ENCODE measurements around the gene SOCS7.
"Not testable (repeated sequence)": the region's sequence is repeated elsewhere in the genome, so short reads cannot be mapped to it uniquely, and the experiment has no call there.

The SOCS7 gene

GRCh38 chr17:38421871-38422827, 70.5 kb downstream of the SOCS7 start:
- DNase-seq (ENCODE audit: low read depth in 2 of 2), result no peak

- no peak for DNase-seq (ENCODE audit: low read depth in 2 of 2)
Measured at GRCh38 chr17:38424297-38424972, 72.8 kb downstream of the SOCS7 start.

GRCh38 chr17:38425031-38425430, 73.4 kb downstream of the SOCS7 start:
- no peak for DNase-seq (ENCODE audit: low read depth in 2 of 2)

- no peak for DNase-seq (ENCODE audit: low read depth in 2 of 2)
Measured at GRCh38 chr17:38425744-38426143, 74.1 kb downstream of the SOCS7 start.

GRCh38 chr17:38426441-38426840, 74.8 kb downstream of the SOCS7 start:
- no peak for DNase-seq (ENCODE audit: low read depth in 2 of 2)

- no peak for DNase-seq (ENCODE audit: low read depth in 2 of 2)
Measured at GRCh38 chr17:38427160-38427949, 75.7 kb downstream of the SOCS7 start.

- DNase-seq (ENCODE audit: low read depth in 2 of 2), result no peak
Measured at GRCh38 chr17:38428112-38428642, 76.5 kb downstream of the SOCS7 start, which contains the start of gene ARHGAP23. TSS of gene ARHGAP23 (plus strand) at chr17:38428464. CDS start at chr17:38428486, 22 bp downstream.

GRCh38 chr17:38428643-38429371, 77.2 kb downstream of the SOCS7 start:
- DNase-seq (ENCODE audit: low read depth in 2 of 2), result no peak

- no peak for DNase-seq (ENCODE audit: low read depth in 2 of 2)
Measured at GRCh38 chr17:38429476-38430100, 77.9 kb downstream of the SOCS7 start.

- no peak for DNase-seq (ENCODE audit: low read depth in 2 of 2)
Measured at GRCh38 chr17:38430316-38430715, 78.7 kb downstream of the SOCS7 start.

GRCh38 chr17:38430822-38431221, 79.2 kb downstream of the SOCS7 start:
- DNase-seq (ENCODE audit: low read depth in 2 of 2), result no peak

- DNase-seq (ENCODE audit: low read depth in 2 of 2), result no peak
Measured at GRCh38 chr17:38431346-38432145, 79.9 kb downstream of the SOCS7 start.

GRCh38 chr17:38434178-38434665, 82.6 kb downstream of the SOCS7 start:
- no peak for DNase-seq (ENCODE audit: low read depth in 2 of 2)

GRCh38 chr17:38435795-38436194, 84.2 kb downstream of the SOCS7 start:
- no peak for DNase-seq (ENCODE audit: low read depth in 2 of 2)

GRCh38 chr17:38436386-38436785, 84.7 kb downstream of the SOCS7 start:
- DNase-seq (ENCODE audit: low read depth in 2 of 2), result no peak

- not testable (repeated sequence) for DNase-seq (ENCODE audit: low read depth in 2 of 2)
Measured at GRCh38 chr17:38437313-38437712, 85.7 kb downstream of the SOCS7 start.

GRCh38 chr17:38439436-38439835, 87.8 kb downstream of the SOCS7 start:
- DNase-seq (ENCODE audit: low read depth in 2 of 2), result no peak

GRCh38 chr17:38440614-38441397, 89.2 kb downstream of the SOCS7 start:
- no peak for DNase-seq (ENCODE audit: low read depth in 2 of 2)

Data from activated CD8-positive, alpha-beta memory T cell treated with anti-CD3 and anti-CD28 coated beads for 4 hours (primary cell).